MCF 10A (cell line): ENCODE measurements around the gene FURIN. TPM values are rescaled to one million over a fixed set of nuclear protein-coding genes. Genes with fewer than 3 reads are reported as not detected.

ENCODE experiments used
- BruUV-seq: library from RNA; stranded (reverse); fragments of 400-500 nt; replicated peaks from 2 replicates; lab custom pipeline; 2021; lab: Mats Ljungman, UMichigan
- CTCF ChIA-PET: fragments of 300-600 bp; sonication (Branson Sonifier 250); formaldehyde crosslinking; extraction: SDS; loops from one replicate; lab custom pipeline; 2021; ENCODE audit warnings: antibody characterized with exemption, inconsistent platforms; lab: Yijun Ruan, JAX
- POLR2A ChIA-PET: fragments of 300-600, 350-650 bp; sonication (Branson Sonifier 250); formaldehyde crosslinking; extraction: SDS; loops from one replicate; lab custom pipeline; 2020; ENCODE audit warnings: antibody characterized with exemption, inconsistent platforms; lab: Yijun Ruan, JAX
- DNase-seq: peaks from one replicate; pipeline ENCODE4 v3.0.0-alpha.2; 2018; ENCODE audit not compliant: unreplicated experiment
- H3K27ac Mint-ChIP-seq: one replicate; pipeline ENCODE4 v1.8.0; 2022; ENCODE audit warnings: mild to moderate bottlenecking, low read depth, mixed read lengths; ENCODE audit not compliant: unreplicated experiment
- H3K27me3 Mint-ChIP-seq: one replicate; pipeline ENCODE4 v1.8.0; 2022; ENCODE audit warnings: mixed read lengths; ENCODE audit not compliant: insufficient read depth, unreplicated experiment
- H3K36me3 Mint-ChIP-seq: one replicate; pipeline ENCODE4 v1.8.0; 2022; ENCODE audit warnings: mild to moderate bottlenecking, moderate library complexity, mixed read lengths; ENCODE audit not compliant: insufficient read depth, unreplicated experiment
- H3K4me1 Mint-ChIP-seq: one replicate; pipeline ENCODE4 v1.8.0; 2022; ENCODE audit warnings: mixed read lengths; ENCODE audit not compliant: insufficient read depth, unreplicated experiment
- H3K4me3 Mint-ChIP-seq: one replicate; pipeline ENCODE4 v1.8.0; 2022; ENCODE audit warnings: mild to moderate bottlenecking, moderate library complexity, mixed read lengths; ENCODE audit not compliant: unreplicated experiment
- H3K9me3 Mint-ChIP-seq: one replicate; pipeline ENCODE4 v1.8.0; 2022; ENCODE audit warnings: mixed read lengths; ENCODE audit not compliant: unreplicated experiment
- intact Hi-C: fragments of 100-400 bp; cut with micrococcal nuclease; formaldehyde crosslinking; loops from 2 replicates; pipeline ENCODE4 v1.14.1; 2022
- total RNA-seq: library from RNA; stranded (reverse); gene quantifications from 2 replicates; pipeline ENCODE4 v1.2.3, GENCODE V29; 2022
- TF ChIP-seq, protein P1 (sequence below): fragments of 200-600 bp; IDR thresholded peaks from one replicate; pipeline ENCODE4 v1.8.0; 2022; ENCODE audit warnings: antibody characterized with exemption, mild to moderate bottlenecking; ENCODE audit not compliant: unreplicated experiment

Gene FURIN
- total RNA-seq, 1 experiment from 2014 or later = 48.8 TPM

DNA sequence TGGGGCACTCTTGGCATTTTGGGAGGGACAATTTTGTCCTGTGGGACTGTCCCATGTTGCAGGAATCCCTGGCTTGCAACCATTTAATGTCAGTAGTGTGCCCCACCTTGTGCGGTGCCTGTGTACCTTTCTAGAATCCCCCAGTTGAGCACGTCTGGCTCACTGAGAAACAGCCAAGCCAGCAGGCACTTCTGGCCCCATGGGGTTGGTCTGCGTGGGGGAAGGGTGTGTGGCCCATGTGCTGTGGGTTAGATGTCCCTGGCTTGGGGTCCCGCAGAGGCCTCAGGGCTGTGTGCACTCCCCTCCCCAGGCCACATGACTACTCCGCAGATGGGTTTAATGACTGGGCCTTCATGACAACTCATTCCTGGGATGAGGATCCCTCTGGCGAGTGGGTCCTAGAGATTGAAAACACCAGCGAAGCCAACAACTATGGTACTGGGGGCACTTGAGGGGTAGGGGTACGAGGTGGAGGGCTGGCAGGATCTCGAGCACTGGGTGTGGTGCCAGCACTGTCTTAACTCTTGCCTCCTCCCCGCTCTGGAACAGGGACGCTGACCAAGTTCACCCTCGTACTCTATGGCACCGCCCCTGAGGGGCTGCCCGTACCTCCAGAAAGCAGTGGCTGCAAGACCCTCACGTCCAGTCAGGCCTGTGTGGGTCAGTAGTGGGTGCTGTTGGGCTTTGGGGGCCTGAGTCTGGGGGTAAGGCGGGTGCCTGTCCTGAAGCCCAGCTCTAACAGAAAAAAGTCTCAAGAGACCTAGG lies 12.2 kb downstream of the FURIN start:
- DNase-seq = no peak
- no peak overlapping the region for H3K27ac Mint-ChIP-seq
- no TSS peak for BruUV-seq
- H3K27me3 Mint-ChIP-seq = no peaks in the 10 kb centered on the region
- POLR2A ChIA-PET = no interaction called here
- peaks cover 37% of the 10 kb centered on the region for H3K36me3 Mint-ChIP-seq
- no peaks in the 10 kb centered on the region for H3K9me3 Mint-ChIP-seq
- H3K4me1 Mint-ChIP-seq = no peaks in the 10 kb centered on the region
- intact Hi-C loops = no loop called here
- TF ChIP-seq, protein P1, sequence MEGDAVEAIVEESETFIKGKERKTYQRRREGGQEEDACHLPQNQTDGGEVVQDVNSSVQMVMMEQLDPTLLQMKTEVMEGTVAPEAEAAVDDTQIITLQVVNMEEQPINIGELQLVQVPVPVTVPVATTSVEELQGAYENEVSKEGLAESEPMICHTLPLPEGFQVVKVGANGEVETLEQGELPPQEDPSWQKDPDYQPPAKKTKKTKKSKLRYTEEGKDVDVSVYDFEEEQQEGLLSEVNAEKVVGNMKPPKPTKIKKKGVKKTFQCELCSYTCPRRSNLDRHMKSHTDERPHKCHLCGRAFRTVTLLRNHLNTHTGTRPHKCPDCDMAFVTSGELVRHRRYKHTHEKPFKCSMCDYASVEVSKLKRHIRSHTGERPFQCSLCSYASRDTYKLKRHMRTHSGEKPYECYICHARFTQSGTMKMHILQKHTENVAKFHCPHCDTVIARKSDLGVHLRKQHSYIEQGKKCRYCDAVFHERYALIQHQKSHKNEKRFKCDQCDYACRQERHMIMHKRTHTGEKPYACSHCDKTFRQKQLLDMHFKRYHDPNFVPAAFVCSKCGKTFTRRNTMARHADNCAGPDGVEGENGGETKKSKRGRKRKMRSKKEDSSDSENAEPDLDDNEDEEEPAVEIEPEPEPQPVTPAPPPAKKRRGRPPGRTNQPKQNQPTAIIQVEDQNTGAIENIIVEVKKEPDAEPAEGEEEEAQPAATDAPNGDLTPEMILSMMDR = no peak
- H3K4me3 Mint-ChIP-seq = no peak overlapping the region
- CTCF ChIA-PET = interaction anchor here (1.2 kb wide), 1 partner anchor 233 kb away, joined by 4 read pairs; no protein-coding TSS in a partner anchor

DNA sequence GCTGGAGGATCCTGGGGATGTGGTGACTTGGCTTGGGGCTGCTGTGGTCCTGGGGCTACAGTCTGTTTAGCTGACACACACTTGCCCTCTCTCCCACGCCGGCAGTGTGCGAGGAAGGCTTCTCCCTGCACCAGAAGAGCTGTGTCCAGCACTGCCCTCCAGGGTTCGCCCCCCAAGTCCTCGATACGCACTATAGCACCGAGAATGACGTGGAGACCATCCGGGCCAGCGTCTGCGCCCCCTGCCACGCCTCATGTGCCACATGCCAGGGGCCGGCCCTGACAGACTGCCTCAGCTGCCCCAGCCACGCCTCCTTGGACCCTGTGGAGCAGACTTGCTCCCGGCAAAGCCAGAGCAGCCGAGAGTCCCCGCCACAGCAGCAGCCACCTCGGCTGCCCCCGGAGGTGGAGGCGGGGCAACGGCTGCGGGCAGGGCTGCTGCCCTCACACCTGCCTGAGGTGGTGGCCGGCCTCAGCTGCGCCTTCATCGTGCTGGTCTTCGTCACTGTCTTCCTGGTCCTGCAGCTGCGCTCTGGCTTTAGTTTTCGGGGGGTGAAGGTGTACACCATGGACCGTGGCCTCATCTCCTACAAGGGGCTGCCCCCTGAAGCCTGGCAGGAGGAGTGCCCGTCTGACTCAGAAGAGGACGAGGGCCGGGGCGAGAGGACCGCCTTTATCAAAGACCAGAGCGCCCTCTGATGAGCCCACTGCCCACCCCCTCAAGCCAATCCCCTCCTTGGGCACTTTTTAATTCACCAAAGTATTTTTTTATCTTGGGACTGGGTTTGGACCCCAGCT lies 13.0 kb downstream of the FURIN start:
- intact Hi-C loops = no loop called here
- TF ChIP-seq, protein P1 = no peak
- H3K4me1 Mint-ChIP-seq = no peaks in the 10 kb centered on the region
- H3K9me3 Mint-ChIP-seq = no peaks in the 10 kb centered on the region
- no peak overlapping the region for H3K4me3 Mint-ChIP-seq
- DNase-seq = no peak
- POLR2A ChIA-PET = no interaction called here
- H3K27ac Mint-ChIP-seq = no peak overlapping the region
- BruUV-seq = no TSS peak
- CTCF ChIA-PET = interaction anchor here (0.9 to 1.2 kb wide), 3 partner anchors 10 to 238 kb away, joined by 4 read pairs; no protein-coding TSS in a partner anchor
- H3K27me3 Mint-ChIP-seq = no peaks in the 10 kb centered on the region
- H3K36me3 Mint-ChIP-seq = peaks cover 33% of the 10 kb centered on the region

DNA sequence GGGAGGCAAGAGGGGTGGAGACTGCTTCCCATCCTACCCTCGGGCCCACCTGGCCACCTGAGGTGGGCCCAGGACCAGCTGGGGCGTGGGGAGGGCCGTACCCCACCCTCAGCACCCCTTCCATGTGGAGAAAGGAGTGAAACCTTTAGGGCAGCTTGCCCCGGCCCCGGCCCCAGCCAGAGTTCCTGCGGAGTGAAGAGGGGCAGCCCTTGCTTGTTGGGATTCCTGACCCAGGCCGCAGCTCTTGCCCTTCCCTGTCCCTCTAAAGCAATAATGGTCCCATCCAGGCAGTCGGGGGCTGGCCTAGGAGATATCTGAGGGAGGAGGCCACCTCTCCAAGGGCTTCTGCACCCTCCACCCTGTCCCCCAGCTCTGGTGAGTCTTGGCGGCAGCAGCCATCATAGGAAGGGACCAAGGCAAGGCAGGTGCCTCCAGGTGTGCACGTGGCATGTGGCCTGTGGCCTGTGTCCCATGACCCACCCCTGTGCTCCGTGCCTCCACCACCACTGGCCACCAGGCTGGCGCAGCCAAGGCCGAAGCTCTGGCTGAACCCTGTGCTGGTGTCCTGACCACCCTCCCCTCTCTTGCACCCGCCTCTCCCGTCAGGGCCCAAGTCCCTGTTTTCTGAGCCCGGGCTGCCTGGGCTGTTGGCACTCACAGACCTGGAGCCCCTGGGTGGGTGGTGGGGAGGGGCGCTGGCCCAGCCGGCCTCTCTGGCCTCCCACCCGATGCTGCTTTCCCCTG lies 13.8 kb downstream of the FURIN start:
- Mint-ChIP-seq H3K36me3 (peaks cover 27% of the 10 kb centered on the region), H3K27ac (no peak overlapping the region), H3K4me1 (no peaks in the 10 kb centered on the region), H3K27me3 (no peaks in the 10 kb centered on the region), H3K9me3 (no peaks in the 10 kb centered on the region), H3K4me3 (no peak overlapping the region)
- CTCF ChIA-PET = interaction anchor here (0.9 to 1.2 kb wide), 3 partner anchors 9 to 239 kb away, joined by 4 read pairs; no protein-coding TSS in a partner anchor
- TF ChIP-seq, protein P1 = no peak
- no peak for DNase-seq
- POLR2A ChIA-PET = no interaction called here
- TSS peak; percentile 26 for BruUV-seq
- intact Hi-C loops = no loop called here
